Inflammatory macrophage (primary cell): ENCODE results near the gene ULBP1.
A peak's percentile ranks its signal among the peaks of the same experiment; 100 is the strongest.
"Not testable (repeated sequence)": the region's sequence is repeated elsewhere in the genome, so short reads cannot be mapped to it uniquely, and the experiment has no call there.

Experiments
- DNase-seq, 2 donors: peaks; one replicate each; pipeline ENCODE4 v3.0.0-alpha.2; 2020 to 2022

ULBP1 gene

DNA sequence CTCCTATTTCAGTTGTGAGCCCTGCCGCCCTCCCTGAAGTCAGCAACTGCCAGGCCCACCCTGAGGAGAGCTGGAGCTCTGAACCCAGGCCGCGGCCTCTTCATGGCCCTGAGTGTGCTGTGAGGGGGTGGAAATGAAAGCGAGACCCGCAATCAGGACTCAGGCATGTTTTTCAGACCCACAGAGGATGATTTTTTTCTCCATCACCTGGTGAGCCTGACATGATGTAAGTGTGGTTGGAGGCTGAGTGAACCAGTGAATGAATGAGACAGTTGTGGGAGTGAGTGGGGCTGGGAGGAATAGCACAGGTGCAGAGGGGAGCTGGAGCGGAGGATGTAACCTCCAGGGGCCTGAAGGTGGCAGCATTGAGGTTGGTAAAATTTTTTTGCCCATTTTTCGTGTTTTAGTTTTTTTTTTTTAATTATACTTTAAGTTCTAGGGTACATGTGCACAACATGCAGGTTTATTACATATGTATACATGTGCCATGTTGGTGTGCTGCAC lies 43.3 kb downstream of the ULBP1 start:
- no peak for DNase-seq

DNA sequence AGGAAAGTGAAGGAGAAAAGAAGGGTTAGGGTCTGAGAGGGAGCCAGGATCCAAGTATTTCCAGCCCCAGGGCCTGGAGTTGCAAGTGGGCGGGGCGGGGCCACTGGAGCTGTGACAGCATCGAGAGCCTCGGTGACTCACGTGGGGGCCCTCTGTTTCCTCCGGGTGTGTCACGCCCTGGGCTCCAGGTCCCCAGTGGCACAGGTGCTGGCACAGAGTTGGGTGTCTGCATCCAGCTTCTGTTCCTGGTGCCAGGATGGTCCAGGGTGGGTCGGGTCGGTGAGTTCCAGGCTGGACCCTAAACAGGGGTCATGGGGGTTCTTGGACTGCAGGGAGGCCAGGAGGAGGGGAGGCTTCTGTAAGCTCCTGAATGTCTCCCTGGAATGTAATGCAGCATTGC lies 44.8 kb downstream of the ULBP1 start:
- DNase-seq = no peak

DNA sequence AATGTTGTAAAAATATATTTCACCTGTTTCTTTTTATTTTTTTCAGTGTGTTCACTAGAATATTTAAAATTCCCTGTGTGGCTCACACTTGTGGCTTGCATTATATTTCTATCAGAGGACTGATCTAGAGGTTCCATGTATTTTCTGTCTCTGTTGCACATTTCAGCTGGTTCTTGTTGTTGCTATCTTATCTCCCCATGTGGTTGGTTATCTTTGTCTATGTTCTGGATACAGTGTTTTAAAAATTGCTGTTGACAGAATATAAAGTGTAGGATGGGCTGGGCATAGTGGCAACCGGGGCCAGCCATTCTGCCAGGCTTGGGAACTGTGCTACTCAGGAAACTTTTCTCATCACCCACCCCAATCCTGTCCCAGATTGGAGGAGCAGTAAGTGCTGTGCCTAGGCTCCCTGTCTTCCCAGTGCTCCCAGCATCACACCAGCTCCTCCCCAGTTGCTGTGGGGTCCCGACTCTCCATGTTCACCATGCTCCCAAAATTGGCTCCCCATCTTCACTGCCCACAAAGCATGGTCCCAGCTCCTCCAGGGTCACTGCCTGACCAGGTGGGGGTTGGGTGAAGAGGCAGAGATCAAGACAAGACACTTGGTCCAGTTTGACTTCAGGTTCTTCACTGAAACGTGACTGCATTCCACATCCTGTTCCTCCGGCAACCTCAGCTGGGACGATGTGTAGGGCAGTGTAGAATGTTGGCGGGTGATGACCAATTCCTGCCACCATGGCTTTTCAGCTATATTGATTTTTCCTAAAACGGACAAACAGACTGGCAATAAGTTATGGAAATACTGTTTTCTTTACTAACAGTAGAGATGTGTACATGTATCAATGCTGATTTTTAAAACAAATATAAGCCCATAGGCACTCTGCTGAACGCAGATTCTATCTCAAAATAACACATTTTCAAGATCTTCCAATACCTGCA lies 49.4 kb downstream of the ULBP1 start:
- not testable (repeated sequence) for DNase-seq

DNA sequence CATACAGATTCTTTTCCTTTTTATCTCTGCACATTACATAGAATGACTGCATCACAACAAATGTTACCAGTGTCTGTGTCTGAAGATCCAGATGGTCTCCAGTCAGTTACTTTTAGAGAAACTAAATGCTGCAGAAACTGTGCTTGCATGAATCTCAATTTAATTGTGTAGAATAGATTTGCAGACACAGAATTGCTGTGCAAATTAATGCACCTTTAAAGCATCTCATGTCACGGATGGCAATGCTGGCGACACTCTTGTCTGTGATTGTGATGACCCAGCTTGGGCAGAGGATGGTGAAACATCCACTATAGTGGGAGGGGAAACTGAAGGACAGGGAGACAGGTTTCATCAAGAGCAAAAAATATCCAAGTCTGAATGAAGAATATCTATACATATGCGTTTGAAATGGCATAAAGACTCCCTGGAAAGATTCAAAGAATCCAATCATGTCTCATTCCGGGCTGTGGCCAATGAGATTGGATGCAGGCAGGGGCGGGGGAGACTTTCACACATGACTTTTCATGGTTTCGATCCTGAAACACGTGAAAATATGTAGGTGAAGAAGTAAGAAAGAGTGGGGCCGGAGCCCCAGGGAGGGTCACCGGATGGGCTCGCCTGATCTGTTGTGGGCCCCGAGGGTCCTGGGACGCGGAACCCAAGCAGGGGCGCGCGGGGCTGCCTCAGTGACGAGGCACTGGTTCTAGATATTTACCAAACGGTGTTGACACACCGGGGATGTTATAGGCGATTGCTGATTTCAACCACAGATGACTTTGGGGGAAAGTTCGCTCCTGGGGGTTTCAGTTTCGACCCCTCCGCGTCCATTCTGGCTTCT lies 50.3 kb downstream of the ULBP1 start:
- DNase-seq = not testable (repeated sequence)

DNA sequence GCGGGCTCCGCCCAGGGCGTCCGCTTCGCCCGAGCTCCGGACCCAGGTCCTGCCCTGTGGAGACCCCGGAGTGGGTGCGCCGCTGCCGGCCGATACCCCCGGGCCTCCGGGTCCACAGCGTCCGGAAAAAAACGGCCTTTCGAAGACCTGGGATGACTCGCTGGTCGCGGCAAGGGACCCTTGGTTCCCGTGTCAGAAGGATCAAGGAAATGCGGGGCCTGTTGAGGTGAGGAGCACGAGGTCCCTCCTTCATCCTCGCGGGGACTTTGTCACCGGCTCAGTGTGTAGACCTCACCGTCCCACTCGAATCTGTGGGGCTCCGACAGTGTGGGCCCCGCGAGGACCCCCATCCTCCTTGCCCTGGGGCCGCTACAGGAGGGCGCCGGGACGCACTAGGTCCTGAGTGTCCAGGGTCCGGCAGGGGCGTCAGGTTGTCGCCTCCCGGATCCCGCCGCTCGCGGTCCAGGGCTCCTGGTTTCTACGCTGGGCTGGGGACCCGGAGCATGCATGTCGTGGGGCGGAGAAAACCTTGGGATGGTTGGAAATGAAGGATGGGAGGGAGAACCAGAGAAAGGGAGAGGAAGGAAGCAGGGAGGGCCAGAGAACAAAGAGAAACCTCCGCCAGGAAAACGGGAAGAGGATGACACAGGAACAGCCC lies 51.0 kb downstream of the ULBP1 start:
- DNase-seq = not testable (repeated sequence)

DNA sequence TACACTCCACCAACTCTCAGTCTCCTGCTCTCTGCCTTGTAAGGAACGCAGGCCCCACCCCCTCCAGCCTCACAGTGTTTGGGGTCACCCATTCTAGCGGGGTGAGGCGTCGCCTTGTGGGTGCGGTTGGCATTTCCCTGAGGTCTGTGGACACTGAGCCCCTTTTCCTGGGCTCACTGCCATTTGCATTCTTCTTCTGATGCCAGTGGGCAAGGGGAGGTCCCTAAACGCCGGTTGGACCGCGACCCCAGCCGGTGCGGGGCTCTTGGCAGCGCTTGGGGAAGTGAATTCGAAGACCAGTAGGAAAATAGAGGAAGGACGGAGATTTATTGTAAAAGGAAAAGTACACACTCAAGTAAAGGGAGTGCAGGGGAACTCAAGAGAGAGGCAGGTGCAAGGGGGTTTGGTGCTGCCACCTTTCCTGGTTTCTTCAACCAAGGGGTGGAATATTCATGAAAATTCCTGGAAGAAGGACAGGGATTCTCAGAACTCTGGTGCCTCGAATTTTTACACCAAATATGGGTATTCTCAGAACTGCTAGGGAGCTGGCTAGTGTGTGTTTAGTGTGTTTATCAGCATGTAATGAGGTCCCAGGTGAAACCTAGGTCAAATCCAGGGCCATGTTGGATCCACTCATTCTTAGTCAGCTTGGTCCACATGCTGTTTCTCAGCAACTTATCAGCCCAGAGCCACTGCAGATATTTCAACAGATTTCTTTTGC lies 51.7 kb downstream of the ULBP1 start:
- not testable (repeated sequence) for DNase-seq

DNA sequence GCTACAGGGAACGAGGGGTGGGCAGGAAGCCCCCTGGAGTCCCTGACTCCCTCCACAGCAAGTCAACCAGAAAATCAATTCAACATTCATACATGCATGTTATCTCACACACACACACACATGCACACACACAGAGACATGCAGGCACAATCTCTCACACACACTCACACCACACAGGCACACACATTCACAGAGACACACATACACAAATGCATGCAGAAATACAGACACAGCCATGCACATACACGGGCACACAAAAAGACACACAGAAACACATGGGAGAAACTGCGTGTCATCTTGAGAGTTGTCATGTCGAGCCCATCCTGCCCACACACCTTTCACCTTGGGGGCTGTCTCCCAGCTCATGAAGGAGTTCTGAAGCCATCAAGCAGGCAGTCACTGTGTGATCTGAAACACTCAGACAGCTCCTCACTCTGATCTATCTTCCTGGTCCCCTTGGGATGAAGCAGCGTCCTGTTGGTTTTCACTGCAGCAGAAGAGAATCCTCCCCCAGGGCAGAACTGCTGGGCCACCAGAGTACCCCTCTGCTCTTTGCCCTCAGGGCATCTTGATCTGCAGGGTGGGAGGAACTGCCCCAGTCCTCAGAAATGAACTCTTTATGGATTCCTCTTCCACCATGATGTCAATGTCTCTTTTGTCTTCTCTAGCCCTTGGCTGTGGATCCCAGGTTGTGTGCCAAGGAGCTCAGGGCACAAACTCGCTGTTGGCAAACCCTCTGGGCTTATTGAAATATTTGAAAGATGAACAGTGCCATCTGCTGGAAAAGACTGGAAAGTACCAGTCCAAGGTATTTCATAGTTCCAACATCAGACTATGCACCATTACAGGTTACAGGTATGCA lies 52.8 kb downstream of the ULBP1 start:
- peak; percentile 66 for DNase-seq

DNA sequence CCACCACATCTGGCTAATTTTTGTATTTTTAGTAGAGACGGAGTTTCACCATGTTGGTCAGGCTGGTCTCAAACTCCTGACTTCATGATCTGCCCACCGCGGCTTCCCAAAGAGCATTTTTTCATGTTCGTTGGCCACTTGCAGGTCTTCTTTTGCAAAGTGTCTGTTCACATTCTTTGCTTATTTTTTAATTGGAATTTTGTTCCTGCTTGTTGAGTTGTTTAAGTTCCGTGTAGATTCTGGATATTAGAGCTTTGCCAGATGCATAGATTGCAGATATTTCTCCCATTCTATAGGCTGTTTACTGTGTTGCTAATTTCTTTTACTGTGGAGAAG lies 53.4 kb downstream of the ULBP1 start:
- not testable (repeated sequence) for DNase-seq

DNA sequence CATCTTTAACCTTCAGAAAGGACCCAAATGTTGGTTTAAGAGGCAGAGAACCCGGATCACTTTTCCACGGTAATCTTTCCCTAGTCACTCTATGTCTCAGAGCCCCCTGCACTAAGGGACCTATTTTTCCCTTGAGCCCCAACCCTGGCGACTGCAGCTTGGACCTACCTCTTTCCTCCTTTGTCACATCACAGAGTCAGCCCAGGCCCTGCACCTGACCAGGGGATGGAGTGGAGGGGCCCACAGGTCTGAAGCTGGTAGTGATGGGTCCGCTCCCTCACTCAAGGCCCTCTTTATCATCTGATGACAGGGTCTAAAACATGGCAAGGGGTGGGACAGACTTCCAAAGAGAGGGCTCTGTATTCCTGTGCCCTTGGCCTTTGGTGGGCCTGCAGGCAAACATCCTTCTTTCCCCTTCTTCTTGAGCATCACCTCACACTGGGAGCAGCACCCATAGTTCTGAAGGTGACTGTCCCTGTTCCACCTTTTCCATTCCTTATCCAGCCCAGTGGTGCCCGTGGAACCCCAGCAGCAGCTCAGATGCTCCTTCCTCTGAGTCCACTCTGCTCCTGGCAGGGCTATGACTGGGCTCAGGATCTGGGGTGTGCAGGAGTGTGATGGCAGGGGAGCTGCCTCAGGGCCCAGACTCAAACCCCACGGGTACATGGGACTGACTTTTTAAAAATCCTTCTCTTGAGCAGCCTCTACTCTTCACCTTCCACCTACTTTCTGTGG lies 55.3 kb downstream of the ULBP1 start:
- DNase-seq = no peak

DNA sequence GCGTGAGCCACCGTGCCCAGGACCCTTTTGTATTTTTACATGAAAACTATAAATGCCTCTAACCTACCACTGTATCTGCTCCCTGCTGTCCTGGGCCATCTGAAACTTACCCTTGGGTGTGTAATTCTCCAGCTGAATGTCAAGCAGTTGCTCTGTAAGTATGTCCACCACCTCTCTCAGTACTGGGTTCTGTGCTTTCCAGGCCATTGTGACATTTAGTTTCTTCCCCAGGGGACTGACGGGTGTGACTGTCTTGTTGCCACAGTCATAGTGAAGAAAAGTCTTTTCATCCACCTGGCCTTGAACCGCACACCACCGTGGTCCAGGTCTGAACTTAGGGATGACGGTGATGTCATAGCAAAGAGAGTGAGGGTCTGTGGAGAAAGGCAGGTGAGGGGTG lies 58.1 kb downstream of the ULBP1 start:
- not testable (repeated sequence) for DNase-seq
